ENCODE results near the gene TMEM138. TPM values are rescaled to one million over a fixed set of nuclear protein-coding genes. Genes with fewer than 3 reads are reported as not detected.

TMEM138 gene
- total and polyA plus RNA-seq, 4 donors = 24.6 to 64.4 (median 49.6) TPM

DNA sequence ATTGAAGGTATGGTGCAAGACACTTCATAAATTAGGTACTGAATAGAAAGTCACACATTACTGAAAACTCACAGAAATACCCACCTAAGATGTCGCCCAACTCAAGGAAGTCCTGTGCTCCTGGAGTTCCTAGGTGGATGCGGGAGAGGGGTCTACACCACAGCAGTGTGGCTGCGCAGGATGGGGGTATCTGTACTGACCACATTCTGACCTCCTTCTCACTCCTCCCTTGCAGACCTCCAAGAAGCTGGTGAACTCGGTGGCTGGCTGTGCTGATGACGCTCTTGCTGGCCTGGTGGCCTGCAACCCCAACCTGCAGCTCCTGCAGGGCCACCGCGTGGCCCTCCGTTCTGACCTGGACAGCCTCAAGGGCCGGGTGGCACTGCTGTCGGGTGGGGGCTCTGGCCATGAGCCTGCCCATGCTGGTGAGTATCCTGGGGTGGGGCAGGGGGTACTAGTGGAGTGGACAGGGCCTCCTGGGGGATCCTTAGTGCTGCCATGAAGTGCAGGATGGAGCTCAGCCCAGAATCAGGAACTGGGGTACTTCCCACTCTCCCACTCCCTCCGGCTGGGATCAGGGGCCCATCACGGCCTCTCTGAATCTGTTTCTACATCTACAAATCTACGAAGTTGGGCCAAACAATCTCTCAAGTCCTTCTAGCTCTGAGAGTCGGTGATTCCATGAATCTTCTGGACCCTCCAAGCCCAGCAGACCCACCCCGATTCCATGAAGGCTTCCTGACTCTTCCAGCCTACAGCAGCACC is 24.3 kb upstream of the TMEM138 start:
- H3K36me3 ChIP-seq (ENCODE audit: control insufficient read depth in 4 of 4, insufficient read depth in 4 of 4, low read length in 4 of 4) = peaks cover 0 to 12% (median 3%) of the 10 kb centered on the region in 4 donors

GRCh38 chr11:61338783-61339489 is 23.2 kb upstream of the TMEM138 start:
- Histone ChIP-seq H3K4me1 (ENCODE audit: control insufficient read depth in 5 of 5, insufficient read depth in 5 of 5, low read length in 5 of 5) (peaks cover 0 to 11% (median under 1%) of the 10 kb centered on the region in 5 donors), H3K36me3 (ENCODE audit: control insufficient read depth in 4 of 4, insufficient read depth in 4 of 4, low read length in 4 of 4) (peaks cover 0 to 14% (median 7%) of the 10 kb centered on the region in 4 donors), H3K27me3 (ENCODE audit: control insufficient read depth in 3 of 3, insufficient read depth in 3 of 3, low read length in 2 of 3) (no peaks in the 10 kb centered on the region), H3K9ac (ENCODE audit: insufficient read depth in 1 of 2, low read length in 2 of 2) (no peak overlapping the region), H3K4me3 (no peak overlapping the region), H3K9me3 (ENCODE audit: control insufficient read depth in 4 of 4, insufficient read depth in 3 of 4, low read length in 3 of 4) (no peaks in the 10 kb centered on the region), H3K27ac (ENCODE audit: low read depth in 1 of 2, low read length in 1 of 2) (no peak overlapping the region)
- 92 to 94% methylated on average over 26 of the region's 26 CpGs for WGBS, 2 donors
- no peak for ATAC-seq (ENCODE audit: insufficient read depth, low FRiP score)
- DNase-seq = no peak
- TF ChIP-seq, protein P1, sequence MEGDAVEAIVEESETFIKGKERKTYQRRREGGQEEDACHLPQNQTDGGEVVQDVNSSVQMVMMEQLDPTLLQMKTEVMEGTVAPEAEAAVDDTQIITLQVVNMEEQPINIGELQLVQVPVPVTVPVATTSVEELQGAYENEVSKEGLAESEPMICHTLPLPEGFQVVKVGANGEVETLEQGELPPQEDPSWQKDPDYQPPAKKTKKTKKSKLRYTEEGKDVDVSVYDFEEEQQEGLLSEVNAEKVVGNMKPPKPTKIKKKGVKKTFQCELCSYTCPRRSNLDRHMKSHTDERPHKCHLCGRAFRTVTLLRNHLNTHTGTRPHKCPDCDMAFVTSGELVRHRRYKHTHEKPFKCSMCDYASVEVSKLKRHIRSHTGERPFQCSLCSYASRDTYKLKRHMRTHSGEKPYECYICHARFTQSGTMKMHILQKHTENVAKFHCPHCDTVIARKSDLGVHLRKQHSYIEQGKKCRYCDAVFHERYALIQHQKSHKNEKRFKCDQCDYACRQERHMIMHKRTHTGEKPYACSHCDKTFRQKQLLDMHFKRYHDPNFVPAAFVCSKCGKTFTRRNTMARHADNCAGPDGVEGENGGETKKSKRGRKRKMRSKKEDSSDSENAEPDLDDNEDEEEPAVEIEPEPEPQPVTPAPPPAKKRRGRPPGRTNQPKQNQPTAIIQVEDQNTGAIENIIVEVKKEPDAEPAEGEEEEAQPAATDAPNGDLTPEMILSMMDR (IDR thresholded peaks at IDR 0.05; ENCODE audit: control extremely low read depth, extremely low read depth) = no peak

More for the DNA sequence above, 24.3 kb upstream of the TMEM138 start:
- WGBS, 2 donors = 96 to 97% methylated on average over 15 of the region's 15 CpGs
- no peak overlapping the region for H3K4me3 ChIP-seq
- no peak for DNase-seq
- H3K4me1 ChIP-seq (ENCODE audit: control insufficient read depth in 5 of 5, insufficient read depth in 5 of 5, low read length in 5 of 5) = peaks cover 0 to 16% (median 3%) of the 10 kb centered on the region in 5 donors
- TF ChIP-seq, protein P1 (IDR thresholded peaks at IDR 0.05; ENCODE audit: control extremely low read depth, extremely low read depth) = no peak
- H3K27ac ChIP-seq (ENCODE audit: low read depth in 1 of 2, low read length in 1 of 2) = no peak overlapping the region
- H3K9me3 ChIP-seq (ENCODE audit: control insufficient read depth in 4 of 4, insufficient read depth in 3 of 4, low read length in 3 of 4) = no peaks in the 10 kb centered on the region
- no peak overlapping the region for H3K9ac ChIP-seq (ENCODE audit: insufficient read depth in 1 of 2, low read length in 2 of 2)
- no peaks in the 10 kb centered on the region for H3K27me3 ChIP-seq (ENCODE audit: control insufficient read depth in 3 of 3, insufficient read depth in 3 of 3, low read length in 2 of 3)
- ATAC-seq (ENCODE audit: insufficient read depth, low FRiP score) = no peak

- Histone ChIP-seq H3K36me3 (ENCODE audit: control insufficient read depth in 4 of 4, insufficient read depth in 4 of 4, low read length in 4 of 4) (peaks cover 0 to 15% (median 7%) of the 10 kb centered on the region in 4 donors), H3K9me3 (ENCODE audit: control insufficient read depth in 4 of 4, insufficient read depth in 3 of 4, low read length in 3 of 4) (no peaks in the 10 kb centered on the region), H3K27ac (ENCODE audit: low read depth in 1 of 2, low read length in 1 of 2) (no peak overlapping the region), H3K4me3 (no peak overlapping the region), H3K4me1 (ENCODE audit: control insufficient read depth in 5 of 5, insufficient read depth in 5 of 5, low read length in 5 of 5) (peaks cover 0 to 11% (median 0%) of the 10 kb centered on the region in 5 donors), H3K9ac (ENCODE audit: insufficient read depth in 1 of 2, low read length in 2 of 2) (no peak overlapping the region), H3K27me3 (ENCODE audit: control insufficient read depth in 3 of 3, insufficient read depth in 3 of 3, low read length in 2 of 3) (no peaks in the 10 kb centered on the region)
- WGBS, 2 donors = 89 to 91% methylated on average over 4 of the region's 4 CpGs
- TF ChIP-seq, protein P1 (IDR thresholded peaks at IDR 0.05; ENCODE audit: control extremely low read depth, extremely low read depth) = no peak
- ATAC-seq (ENCODE audit: insufficient read depth, low FRiP score) (no peak), DNase-seq (no peak)
These were observed 22.7 kb upstream of the TMEM138 start for GRCh38 chr11:61339490-61339878.
